Measurements from ENCODE around the gene ERN2.
A peak's percentile ranks its signal among the peaks of the same experiment; 100 is the strongest.

ERN2 gene

GRCh38 chr16:23666571-23667354 lies 46.3 kb downstream of the ERN2 start:
- DNase-seq (ENCODE audit: insufficient read length, low spot score) (no peak), FAIRE-seq (no peak)
- no peak for TF ChIP-seq POLR2A (IDR thresholded peaks at IDR 0.05; ENCODE audit: low read depth, low read length)

- no peak for DNase-seq (ENCODE audit: insufficient read length, low spot score)
- no peak for TF ChIP-seq POLR2A (IDR thresholded peaks at IDR 0.05; ENCODE audit: low read depth, low read length)
- no peak for FAIRE-seq
These were observed 49.1 kb downstream of the ERN2 start for GRCh38 chr16:23663918-23664317.

- FAIRE-seq = no peak
- no peak for TF ChIP-seq POLR2A (IDR thresholded peaks at IDR 0.05; ENCODE audit: low read depth, low read length)
- no peak for DNase-seq (ENCODE audit: insufficient read length, low spot score)
These were observed 61.0 kb downstream of the ERN2 start for GRCh38 chr16:23651943-23652468.

- FAIRE-seq = no peak
- no peak for TF ChIP-seq POLR2A (IDR thresholded peaks at IDR 0.05; ENCODE audit: low read depth, low read length)
- no peak for DNase-seq (ENCODE audit: insufficient read length, low spot score)
These were observed 62.2 kb downstream of the ERN2 start for GRCh38 chr16:23650674-23651416.

- no peak for TF ChIP-seq POLR2A (IDR thresholded peaks at IDR 0.05; ENCODE audit: low read depth, low read length)
- DNase-seq (ENCODE audit: insufficient read length, low spot score) = no peak
- FAIRE-seq = no peak
These were observed 70.7 kb downstream of the ERN2 start for GRCh38 chr16:23642246-23642774.

- FAIRE-seq (peak; percentile 36), DNase-seq (ENCODE audit: insufficient read length, low spot score) (peak; percentile 78)
- peak; percentile 48 for TF ChIP-seq POLR2A (IDR thresholded peaks at IDR 0.05; ENCODE audit: low read depth, low read length)
These were observed 71.9 kb downstream of the ERN2 start, which contains the start of the genes DCTN5 and PALB2 for GRCh38 chr16:23640931-23641765. Gene DCTN5, plus strand, starts transcription at chr16:23641466. Its CDS starts 77 bp downstream, at chr16:23641543. Gene PALB2, minus strand, starts transcription at chr16:23641310. Its CDS starts 153 bp downstream, at chr16:23641157.

GRCh38 chr16:23640615-23640930 lies 72.4 kb downstream of the ERN2 start:
- TF ChIP-seq POLR2A (IDR thresholded peaks at IDR 0.05; ENCODE audit: low read depth, low read length) = no peak
- no peak for DNase-seq (ENCODE audit: insufficient read length, low spot score)
- no peak for FAIRE-seq
